Measurements from ENCODE around the gene ASPHD1. TPM values are rescaled to one million over a fixed set of nuclear protein-coding genes. Genes with fewer than 3 reads are reported as not detected.

The ASPHD1 gene
- total and polyA plus RNA-seq, 2 experiments from 2014 or later = 18.6 to 35.5 TPM

DNA sequence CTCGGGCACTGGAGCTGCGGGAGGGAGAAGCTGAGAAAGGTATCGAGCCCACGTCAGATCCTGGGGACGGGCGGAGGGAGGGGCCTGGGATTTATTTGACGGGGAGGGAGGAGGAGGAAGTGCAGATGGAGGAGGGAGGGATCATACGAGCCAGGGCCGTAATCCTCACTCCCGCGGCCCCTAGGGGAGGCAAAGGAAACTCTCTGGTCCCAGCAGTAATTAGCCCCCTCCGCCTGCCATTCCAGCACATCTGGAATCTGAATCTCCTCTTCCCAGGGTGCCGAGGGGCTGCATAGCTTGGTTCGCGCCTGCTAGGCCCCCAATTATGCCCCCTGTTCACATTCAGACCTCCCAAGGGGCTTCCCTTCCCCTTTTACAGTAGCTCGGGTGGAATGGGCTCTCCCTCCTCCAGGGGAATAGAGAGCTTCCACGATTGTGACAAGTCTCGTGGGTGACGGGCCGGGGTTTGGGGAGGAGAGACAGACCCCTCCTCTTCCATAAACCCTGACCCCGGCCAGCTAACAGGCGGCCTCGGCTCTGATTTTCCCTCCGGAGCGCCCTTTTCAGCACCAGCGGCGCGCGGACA lies 679 bp upstream of the ASPHD1 start, which contains the start of gene SEZ6L2:
TSS of gene SEZ6L2 (minus strand) at position 35 of the 586 bp plus-strand sequence. CDS start 531 bp downstream, outside the sequence.
- no peaks in the 10 kb centered on the region for H3K9me2 ChIP-seq (replicated peaks; ENCODE audit: insufficient read depth)
- H3K79me2 ChIP-seq = peaks cover 5% of the 10 kb centered on the region
- no peaks in the 10 kb centered on the region for H4K20me1 ChIP-seq (ENCODE audit: insufficient read depth, poor library complexity, severe bottlenecking)
- peak within 1 kb of the TSS; percentile 95 for H3K4me3 ChIP-seq
- H3K9me3 ChIP-seq (ENCODE audit: low read depth) = no peaks in the 10 kb centered on the region
- H3K4me1 ChIP-seq (ENCODE audit: insufficient read depth) = peaks cover 3% of the 10 kb centered on the region
- TF ChIP-seq EZH2phosphoT487 (IDR thresholded peaks at IDR 0.05; ENCODE audit: low read depth, severe bottlenecking, unreplicated experiment) = no peak
- TF ChIP-seq, protein P1, sequence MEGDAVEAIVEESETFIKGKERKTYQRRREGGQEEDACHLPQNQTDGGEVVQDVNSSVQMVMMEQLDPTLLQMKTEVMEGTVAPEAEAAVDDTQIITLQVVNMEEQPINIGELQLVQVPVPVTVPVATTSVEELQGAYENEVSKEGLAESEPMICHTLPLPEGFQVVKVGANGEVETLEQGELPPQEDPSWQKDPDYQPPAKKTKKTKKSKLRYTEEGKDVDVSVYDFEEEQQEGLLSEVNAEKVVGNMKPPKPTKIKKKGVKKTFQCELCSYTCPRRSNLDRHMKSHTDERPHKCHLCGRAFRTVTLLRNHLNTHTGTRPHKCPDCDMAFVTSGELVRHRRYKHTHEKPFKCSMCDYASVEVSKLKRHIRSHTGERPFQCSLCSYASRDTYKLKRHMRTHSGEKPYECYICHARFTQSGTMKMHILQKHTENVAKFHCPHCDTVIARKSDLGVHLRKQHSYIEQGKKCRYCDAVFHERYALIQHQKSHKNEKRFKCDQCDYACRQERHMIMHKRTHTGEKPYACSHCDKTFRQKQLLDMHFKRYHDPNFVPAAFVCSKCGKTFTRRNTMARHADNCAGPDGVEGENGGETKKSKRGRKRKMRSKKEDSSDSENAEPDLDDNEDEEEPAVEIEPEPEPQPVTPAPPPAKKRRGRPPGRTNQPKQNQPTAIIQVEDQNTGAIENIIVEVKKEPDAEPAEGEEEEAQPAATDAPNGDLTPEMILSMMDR (IDR thresholded peaks at IDR 0.05; ENCODE audit: poor library complexity) = peak; percentile 14
- no peaks in the 10 kb centered on the region for H3K36me3 ChIP-seq (replicated peaks; ENCODE audit: insufficient read depth, low read depth)
- peak within 1 kb of the TSS; percentile 83 for H2AFZ ChIP-seq
- H3K27me3 ChIP-seq = no peaks in the 10 kb centered on the region
- peak within 1 kb of the TSS; percentile 98 for H3K4me2 ChIP-seq
- peak; percentile 95 for DNase-seq (ENCODE audit: low spot score)
- H3K27ac ChIP-seq = peak within 1 kb of the TSS; percentile 96
- WGBS (ENCODE audit: low lambda C conversion rate, missing lambda C conversion rate) = under 1% methylated on average over 21 of the region's 29 CpGs

DNA sequence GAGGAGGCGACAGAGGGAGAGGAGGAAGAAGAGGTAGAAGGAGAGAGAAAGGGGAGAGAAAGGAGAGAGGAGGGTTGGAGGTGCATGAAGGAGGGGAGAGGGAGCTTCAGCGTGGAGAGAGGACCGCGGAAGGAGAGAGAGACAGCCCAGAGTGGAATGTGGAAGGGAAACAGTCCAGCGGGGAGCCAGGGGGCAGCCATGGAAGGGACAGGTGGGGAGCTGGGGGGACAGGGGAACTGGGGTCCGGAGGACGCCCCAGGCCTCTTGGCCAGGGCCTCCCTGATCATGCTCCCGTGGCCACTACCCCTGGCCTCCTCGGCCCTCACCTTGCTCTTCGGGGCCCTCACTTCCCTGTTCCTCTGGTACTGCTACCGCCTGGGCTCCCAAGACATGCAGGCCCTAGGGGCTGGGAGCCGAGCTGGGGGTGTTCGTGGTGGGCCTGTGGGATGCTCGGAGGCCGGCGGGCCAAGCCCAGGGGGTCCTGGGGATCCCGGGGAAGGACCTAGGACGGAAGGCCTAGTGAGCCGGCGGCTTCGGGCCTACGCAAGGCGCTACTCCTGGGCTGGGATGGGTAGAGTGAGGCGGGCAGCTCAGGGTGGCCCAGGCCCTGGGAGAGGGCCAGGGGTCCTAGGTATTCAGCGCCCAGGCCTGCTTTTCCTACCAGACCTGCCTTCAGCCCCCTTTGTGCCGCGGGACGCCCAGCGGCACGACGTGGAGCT lies 759 bp downstream of the ASPHD1 start:
- Histone ChIP-seq H3K4me1 (ENCODE audit: insufficient read depth) (peaks cover 3% of the 10 kb centered on the region), H3K27me3 (no peaks in the 10 kb centered on the region), H3K9me2 (replicated peaks; ENCODE audit: insufficient read depth) (no peaks in the 10 kb centered on the region), H3K27ac (peak overlapping the region; percentile 96), H2AFZ (peak overlapping the region; percentile 83), H3K79me2 (peaks cover 5% of the 10 kb centered on the region), H3K36me3 (replicated peaks; ENCODE audit: insufficient read depth, low read depth) (no peaks in the 10 kb centered on the region), H3K9me3 (ENCODE audit: low read depth) (no peaks in the 10 kb centered on the region), H3K4me2 (peak overlapping the region; percentile 98), H4K20me1 (ENCODE audit: insufficient read depth, poor library complexity, severe bottlenecking) (no peaks in the 10 kb centered on the region), H3K4me3 (peak overlapping the region; percentile 95)
- 68% methylated on average over 22 of the region's 31 CpGs for WGBS (ENCODE audit: low lambda C conversion rate, missing lambda C conversion rate)
- DNase-seq (ENCODE audit: low spot score) = no peak
- no peak for TF ChIP-seq EZH2phosphoT487 (IDR thresholded peaks at IDR 0.05; ENCODE audit: low read depth, severe bottlenecking, unreplicated experiment)
- no peak for TF ChIP-seq EZH2 (IDR thresholded peaks at IDR 0.05; ENCODE audit: borderline replicate concordance)
- TF ChIP-seq, protein P1 (IDR thresholded peaks at IDR 0.05; ENCODE audit: poor library complexity) = no peak

DNA sequence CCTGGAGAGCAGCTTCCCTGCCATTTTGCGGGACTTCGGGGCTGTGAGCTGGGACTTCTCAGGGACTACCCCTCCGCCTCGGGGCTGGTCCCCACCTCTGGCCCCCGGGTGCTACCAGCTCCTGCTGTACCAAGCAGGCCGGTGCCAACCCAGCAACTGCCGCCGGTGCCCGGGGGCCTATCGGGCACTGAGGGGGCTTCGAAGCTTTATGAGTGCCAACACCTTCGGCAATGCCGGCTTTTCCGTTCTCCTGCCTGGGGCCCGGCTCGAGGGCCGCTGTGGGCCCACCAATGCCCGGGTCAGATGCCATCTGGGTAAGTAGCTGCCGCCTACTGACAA lies 1.3 kb downstream of the ASPHD1 start:
- no peak overlapping the region for H2AFZ ChIP-seq
- no peak overlapping the region for H3K4me3 ChIP-seq
- TF ChIP-seq EZH2 (IDR thresholded peaks at IDR 0.05; ENCODE audit: borderline replicate concordance) = no peak
- TF ChIP-seq, protein P1 (IDR thresholded peaks at IDR 0.05; ENCODE audit: poor library complexity) = no peak
- no peak for TF ChIP-seq EZH2phosphoT487 (IDR thresholded peaks at IDR 0.05; ENCODE audit: low read depth, severe bottlenecking, unreplicated experiment)
- H3K4me1 ChIP-seq (ENCODE audit: insufficient read depth) = peaks cover 3% of the 10 kb centered on the region
- no peaks in the 10 kb centered on the region for H3K9me3 ChIP-seq (ENCODE audit: low read depth)
- no peaks in the 10 kb centered on the region for H3K9me2 ChIP-seq (replicated peaks; ENCODE audit: insufficient read depth)
- peak overlapping the region; percentile 98 for H3K4me2 ChIP-seq
- WGBS (ENCODE audit: low lambda C conversion rate, missing lambda C conversion rate) = 93% methylated on average over 15 of the region's 19 CpGs
- H3K27ac ChIP-seq = peak overlapping the region; percentile 96
- H3K79me2 ChIP-seq = peaks cover 5% of the 10 kb centered on the region
- H3K36me3 ChIP-seq (replicated peaks; ENCODE audit: insufficient read depth, low read depth) = no peaks in the 10 kb centered on the region
- no peak for DNase-seq (ENCODE audit: low spot score)
- no peaks in the 10 kb centered on the region for H3K27me3 ChIP-seq
- no peaks in the 10 kb centered on the region for H4K20me1 ChIP-seq (ENCODE audit: insufficient read depth, poor library complexity, severe bottlenecking)

Data from hepatocyte (in vitro differentiated cells).